HepG2 (cell line): ENCODE data around the gene CLPTM1L. TPM values are rescaled to one million over a fixed set of nuclear protein-coding genes. Genes with fewer than 3 reads are reported as not detected.

ENCODE experiments used
- ATAC-seq: fragments of 200-7000 bp; cut with Tn5 transposase; 3 replicates; pipeline ENCODE4 v1.9.1; 2020; ENCODE audit warnings: mild to moderate bottlenecking, moderate library complexity
- BruUV-seq: library from RNA; stranded (reverse); fragments of 400-500 nt; replicated peaks from 2 replicates; lab custom pipeline; 2021; lab: Mats Ljungman, UMichigan
- CTCF ChIA-PET: fragments of 300-600 bp; formaldehyde crosslinking; extraction: SDS; loops from one replicate; lab custom pipeline; 2021; ENCODE audit warnings: low total read pairs, inconsistent platforms, low intra/inter-chr PET ratio; lab: Yijun Ruan, JAX
- POLR2A ChIA-PET: fragments of 350-600 bp; sonication (Branson Sonifier 250); formaldehyde crosslinking; loops from one replicate; lab custom pipeline; 2020; ENCODE audit warnings: antibody characterized with exemption, inconsistent platforms; lab: Yijun Ruan, JAX
- DNase-seq: peaks from one replicate; pipeline ENCODE4 v3.0.0-alpha.2; 2015; ENCODE audit warnings: low spot score
- FAIRE-seq: peaks from 3 replicates; lab custom pipeline; 2011; peaks lifted over from hg19 to GRCh38; lab: Jason Lieb, UNC
- H2AFZ ChIP-seq: one replicate; pipeline ENCODE4 v1.6.1; 2011; ENCODE audit warnings: low read length, inconsistent platforms
- H3K27ac ChIP-seq: fragments of 300-600 bp; 3 replicates; pipeline ENCODE4 v1.8.0; 2011; ENCODE audit warnings: mixed run types, mild to moderate bottlenecking, mixed read lengths, low read length, inconsistent platforms; ENCODE audit not compliant: insufficient read depth; ENCODE audit errors: extremely low read length
- H3K27me3 ChIP-seq, 2 experiments: fragments of 200-600 bp in 1 of 2; 2 replicates in 1 of 2; 3 replicates in 1 of 2; pipeline versions ENCODE4 v1.6.0 to v1.8.0; 2011; ENCODE audit warnings: low read length in 2 of 2, mild to moderate bottlenecking in 2 of 2, moderate library complexity in 2 of 2, inconsistent platforms in 1 of 2; ENCODE audit not compliant: insufficient read depth in 2 of 2, control insufficient read depth in 1 of 2
- H3K36me3 ChIP-seq, 2 experiments: fragments of 200-600 bp in 1 of 2; replicated peaks in 1 of 2; 2 replicates in 1 of 2; 3 replicates in 1 of 2; pipeline versions ENCODE4 v1.5.1 to v1.8.0; 2011; ENCODE audit warnings: low read length in 2 of 2, inconsistent platforms in 1 of 2; ENCODE audit not compliant: insufficient read depth in 2 of 2, control insufficient read depth in 1 of 2
- H3K4me1 ChIP-seq: 2 replicates; pipeline ENCODE4 v1.5.1; 2012; ENCODE audit warnings: low read length, inconsistent platforms; ENCODE audit not compliant: insufficient read depth
- H3K4me2 ChIP-seq: 2 replicates; pipeline ENCODE4 v1.6.0; 2011; ENCODE audit warnings: low read depth, low read length, inconsistent platforms
- H3K4me3 ChIP-seq, 3 experiments: fragments of 200-600 bp in 1 of 3; sonication (generic), shearing (Covaris generic) in 1 of 3; replicated peaks in 1 of 3; 2 replicates each; pipeline ENCODE4 v1.5.1; 2011 to 2016; ENCODE audit warnings: low read length in 3 of 3, inconsistent platforms in 2 of 3, low read depth in 2 of 3, mild to moderate bottlenecking in 2 of 3, control low read depth in 1 of 3, mixed read lengths in 1 of 3; ENCODE audit not compliant: insufficient read depth in 1 of 3
- H3K79me2 ChIP-seq: one replicate; pipeline ENCODE4 v1.6.1; 2011; ENCODE audit warnings: low read length, inconsistent platforms; ENCODE audit not compliant: insufficient read depth
- H3K9ac ChIP-seq: 2 replicates; pipeline ENCODE4 v1.6.0; 2011; ENCODE audit warnings: mild to moderate bottlenecking, low read depth, low read length, inconsistent platforms; ENCODE audit not compliant: insufficient read depth
- H3K9me3 ChIP-seq: 2 replicates; pipeline ENCODE4 v1.5.1; 2012; ENCODE audit warnings: mild to moderate bottlenecking, low read length
- H4K20me1 ChIP-seq: 2 replicates; pipeline ENCODE4 v1.6.0; 2011; ENCODE audit warnings: inconsistent platforms, mild to moderate bottlenecking, low read length, moderate library complexity; ENCODE audit not compliant: insufficient read depth
- CSRNP2 ChIP-seq: sonication (generic); formaldehyde crosslinking; conservative IDR thresholded peaks from 2 replicates; pipeline ENCODE4 v1.8.0; 2022; ENCODE audit warnings: low read depth, missing genetic modification reagents
- DNMT1 ChIP-seq: sonication (generic); formaldehyde crosslinking; IDR thresholded peaks from 2 replicates; pipeline ENCODE4 v1.5.1; 2020; ENCODE audit warnings: mild to moderate bottlenecking, missing genetic modification reagents
- FOXJ3 ChIP-seq: sonication (generic); formaldehyde crosslinking; IDR thresholded peaks from 2 replicates; pipeline ENCODE4 v1.4.0; 2020; ENCODE audit warnings: missing genetic modification reagents, mild to moderate bottlenecking, borderline replicate concordance
- HNRNPH1 ChIP-seq: fragments of 200-400 bp; formaldehyde crosslinking; optimal IDR thresholded peaks from 2 replicates; pipeline ENCODE3; 2017; ENCODE audit warnings: mild to moderate bottlenecking, low read depth, low read length
- KMT2A ChIP-seq: sonication (generic); formaldehyde crosslinking; IDR thresholded peaks from 2 replicates; pipeline ENCODE4 v1.4.0; 2020; ENCODE audit warnings: missing genetic modification reagents
- RBM22 ChIP-seq: fragments of 200-400 bp; formaldehyde crosslinking; optimal IDR thresholded peaks from 2 replicates; pipeline ENCODE3; 2017; ENCODE audit warnings: mild to moderate bottlenecking, low read length, moderate library complexity
- SMARCC2 ChIP-seq: fragments of 450-650 bp; IDR thresholded peaks from 2 replicates; pipeline ENCODE4 v1.6.1; 2017; ENCODE audit warnings: antibody characterized with exemption, mild to moderate bottlenecking
- ZNF766 ChIP-seq: sonication (generic); formaldehyde crosslinking; IDR thresholded peaks from 2 replicates; pipeline ENCODE4 v1.5.0; 2020; ENCODE audit warnings: missing genetic modification reagents, borderline replicate concordance
- ZSCAN21 ChIP-seq: sonication (generic); formaldehyde crosslinking; IDR thresholded peaks from 2 replicates; pipeline ENCODE4 v1.8.0; 2022; ENCODE audit warnings: mild to moderate bottlenecking, missing genetic modification reagents, moderate library complexity, borderline replicate concordance
- ZSCAN31 ChIP-seq: sonication (generic); formaldehyde crosslinking; IDR thresholded peaks from 2 replicates; pipeline ENCODE4 v1.5.0; 2020; ENCODE audit warnings: low read depth, mild to moderate bottlenecking, missing genetic modification reagents
- WGBS: methylation state at CpG from one replicate; pipeline ENCODE4 v1.1.6; 2017; ENCODE audit warnings: low lambda C conversion rate; 5-methylcytosine and 5-hydroxymethylcytosine counted together
- in situ Hi-C: cut with HindIII; loops from 2 replicates; pipeline ENCODE4 v1.10.0; 2017; ENCODE audit warnings: low pct_unique_long_range_greater_than_20kb; ENCODE audit not compliant: extremely low pct_ligation_motif_present
- intact Hi-C: fragments of 100-400 bp; cut with micrococcal nuclease; formaldehyde crosslinking; loops from one replicate; pipeline ENCODE4 v1.10.0; 2022; ENCODE audit not compliant: unreplicated experiment
- polyA plus RNA-seq, 8 experiments: library from polyadenylated mRNA; depleted of rRNA in 3 of 8; stranded (reverse) in 7 of 8; unstranded in 1 of 8; fragments of >200 nt; fragmentation: Illumina TruSeq in 4 of 8; extraction: Trizol in 4 of 8; gene quantifications; 2 replicates each; pipeline versions ENCODE4 v1.2.1 to v1.2.3, GENCODE V29; 2011 to 2016; ENCODE audit warnings: low read depth in 4 of 8, missing spikeins in 1 of 8, mixed read lengths in 1 of 8; ENCODE audit not compliant: insufficient read depth in 1 of 8
- total RNA-seq, 5 experiments: library from RNA; depleted of rRNA; stranded (reverse); fragments of >200 nt; fragmentation: Illumina TruSeq; extraction: Trizol; gene quantifications; 2 replicates each; pipeline ENCODE4 v1.2.3, GENCODE V29; 2016; ENCODE audit warnings: low read depth in 1 of 5
- TF ChIP-seq, protein P1 (sequence below): sonication (generic); formaldehyde crosslinking; IDR thresholded peaks from 2 replicates; pipeline ENCODE4 v1.4.0; 2020; ENCODE audit warnings: missing genetic modification reagents
- TF ChIP-seq, protein P2 (sequence below): sonication (generic); formaldehyde crosslinking; IDR thresholded peaks from 2 replicates; pipeline ENCODE4 v1.9.0; 2021; ENCODE audit warnings: missing genetic modification reagents, borderline replicate concordance

CLPTM1L gene
- total and polyA plus RNA-seq, 2 of the 13 experiments (the other 11 are each of a cell fraction or from before 2014, with no cell fraction given): 80.3 to 124 TPM

DNA sequence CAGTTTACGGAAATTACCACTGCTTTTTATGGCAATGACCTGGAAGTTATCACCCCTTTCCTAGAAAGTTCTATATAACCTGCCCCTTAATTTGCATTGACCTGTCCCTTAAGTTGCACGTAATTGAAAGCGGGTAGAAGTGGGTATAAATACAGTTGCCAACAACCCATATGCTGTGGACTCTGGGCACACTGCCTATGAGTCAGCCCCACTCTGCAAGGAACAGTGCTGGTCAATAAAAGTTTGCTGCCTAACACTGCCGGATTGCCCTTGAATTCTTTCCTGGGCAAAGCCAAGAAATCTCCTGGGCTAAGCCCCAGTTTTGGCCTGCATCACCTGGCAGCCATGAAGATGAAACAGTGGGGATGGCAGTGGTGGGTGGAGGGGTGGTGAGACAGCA lies 23.9 kb upstream of the CLPTM1L start:
- CTCF ChIA-PET: no interaction called here
- TF ChIP-seq DNMT1 (CRISPR knock-in tag): no peak
- in situ Hi-C loops: no loop called here
- Histone ChIP-seq H3K4me3 (no peak overlapping the region), H3K4me1 (no peaks in the 10 kb centered on the region), H3K9ac (no peak overlapping the region), H4K20me1 (no peaks in the 10 kb centered on the region), H3K4me2 (no peak overlapping the region), H3K27me3 (peaks cover 0 to 56% of the 10 kb centered on the region in 2 experiments; a peak in 3 of 5 replicates), H2AFZ (no peak overlapping the region), H3K79me2 (no peaks in the 10 kb centered on the region), H3K27ac (no peak overlapping the region), H3K36me3 (no peaks in the 10 kb centered on the region), H3K9me3 (no peaks in the 10 kb centered on the region)
- DNase-seq: no peak
- intact Hi-C loops: no loop called here
- POLR2A ChIA-PET: no interaction called here
- ATAC-seq: no peak
- WGBS: 21% methylated on average over 4 of the region's 4 CpGs
- FAIRE-seq: no peak
- BruUV-seq: no TSS peak

- POLR2A ChIA-PET: no interaction called here
- TF ChIP-seq ZSCAN21 (CRISPR knock-in tag) (no peak), RBM22 (no peak), KMT2A (no peak), CSRNP2 (no peak), SMARCC2 (no peak), HNRNPH1 (no peak), ZNF766 (CRISPR knock-in tag) (no peak), ZSCAN31 (CRISPR knock-in tag) (no peak), FOXJ3 (no peak)
- TF ChIP-seq, protein P1, sequence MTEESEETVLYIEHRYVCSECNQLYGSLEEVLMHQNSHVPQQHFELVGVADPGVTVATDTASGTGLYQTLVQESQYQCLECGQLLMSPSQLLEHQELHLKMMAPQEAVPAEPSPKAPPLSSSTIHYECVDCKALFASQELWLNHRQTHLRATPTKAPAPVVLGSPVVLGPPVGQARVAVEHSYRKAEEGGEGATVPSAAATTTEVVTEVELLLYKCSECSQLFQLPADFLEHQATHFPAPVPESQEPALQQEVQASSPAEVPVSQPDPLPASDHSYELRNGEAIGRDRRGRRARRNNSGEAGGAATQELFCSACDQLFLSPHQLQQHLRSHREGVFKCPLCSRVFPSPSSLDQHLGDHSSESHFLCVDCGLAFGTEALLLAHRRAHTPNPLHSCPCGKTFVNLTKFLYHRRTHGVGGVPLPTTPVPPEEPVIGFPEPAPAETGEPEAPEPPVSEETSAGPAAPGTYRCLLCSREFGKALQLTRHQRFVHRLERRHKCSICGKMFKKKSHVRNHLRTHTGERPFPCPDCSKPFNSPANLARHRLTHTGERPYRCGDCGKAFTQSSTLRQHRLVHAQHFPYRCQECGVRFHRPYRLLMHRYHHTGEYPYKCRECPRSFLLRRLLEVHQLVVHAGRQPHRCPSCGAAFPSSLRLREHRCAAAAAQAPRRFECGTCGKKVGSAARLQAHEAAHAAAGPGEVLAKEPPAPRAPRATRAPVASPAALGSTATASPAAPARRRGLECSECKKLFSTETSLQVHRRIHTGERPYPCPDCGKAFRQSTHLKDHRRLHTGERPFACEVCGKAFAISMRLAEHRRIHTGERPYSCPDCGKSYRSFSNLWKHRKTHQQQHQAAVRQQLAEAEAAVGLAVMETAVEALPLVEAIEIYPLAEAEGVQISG (CRISPR knock-in tag): no peak
- TF ChIP-seq, protein P2, sequence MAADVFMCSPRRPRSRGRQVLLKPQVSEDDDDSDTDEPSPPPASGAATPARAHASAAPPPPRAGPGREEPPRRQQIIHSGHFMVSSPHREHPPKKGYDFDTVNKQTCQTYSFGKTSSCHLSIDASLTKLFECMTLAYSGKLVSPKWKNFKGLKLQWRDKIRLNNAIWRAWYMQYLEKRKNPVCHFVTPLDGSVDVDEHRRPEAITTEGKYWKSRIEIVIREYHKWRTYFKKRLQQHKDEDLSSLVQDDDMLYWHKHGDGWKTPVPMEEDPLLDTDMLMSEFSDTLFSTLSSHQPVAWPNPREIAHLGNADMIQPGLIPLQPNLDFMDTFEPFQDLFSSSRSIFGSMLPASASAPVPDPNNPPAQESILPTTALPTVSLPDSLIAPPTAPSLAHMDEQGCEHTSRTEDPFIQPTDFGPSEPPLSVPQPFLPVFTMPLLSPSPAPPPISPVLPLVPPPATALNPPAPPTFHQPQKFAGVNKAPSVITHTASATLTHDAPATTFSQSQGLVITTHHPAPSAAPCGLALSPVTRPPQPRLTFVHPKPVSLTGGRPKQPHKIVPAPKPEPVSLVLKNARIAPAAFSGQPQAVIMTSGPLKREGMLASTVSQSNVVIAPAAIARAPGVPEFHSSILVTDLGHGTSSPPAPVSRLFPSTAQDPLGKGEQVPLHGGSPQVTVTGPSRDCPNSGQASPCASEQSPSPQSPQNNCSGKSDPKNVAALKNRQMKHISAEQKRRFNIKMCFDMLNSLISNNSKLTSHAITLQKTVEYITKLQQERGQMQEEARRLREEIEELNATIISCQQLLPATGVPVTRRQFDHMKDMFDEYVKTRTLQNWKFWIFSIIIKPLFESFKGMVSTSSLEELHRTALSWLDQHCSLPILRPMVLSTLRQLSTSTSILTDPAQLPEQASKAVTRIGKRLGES: no peak
Measured at GRCh38 chr5:1368236-1368635, 23.3 kb upstream of the CLPTM1L start.

More at GRCh38 chr5:1368236-1368635, 23.3 kb upstream of the CLPTM1L start:
- H3K4me3 ChIP-seq: no peak overlapping the region
- H3K4me2 ChIP-seq: no peak overlapping the region
- H3K4me1 ChIP-seq: no peaks in the 10 kb centered on the region
- DNase-seq (no peak), ATAC-seq (no peak), FAIRE-seq (no peak)
- H3K9me3 ChIP-seq: no peaks in the 10 kb centered on the region
- peaks cover 0 to 61% of the 10 kb centered on the region in 2 experiments; a peak in 4 of 5 replicates for H3K27me3 ChIP-seq
- no peaks in the 10 kb centered on the region for H3K36me3 ChIP-seq
- 51% methylated on average over 7 of the region's 7 CpGs for WGBS
- CTCF ChIA-PET: no interaction called here
- in situ Hi-C loops: no loop called here
- BruUV-seq: no TSS peak
- intact Hi-C loops: no loop called here
- H3K27ac ChIP-seq: no peak overlapping the region
- no peak overlapping the region for H2AFZ ChIP-seq
- no peaks in the 10 kb centered on the region for H4K20me1 ChIP-seq
- no peaks in the 10 kb centered on the region for H3K79me2 ChIP-seq
- no peak overlapping the region for H3K9ac ChIP-seq
